Transverse colon (tissue), 3 donors: ENCODE results near the gene LRP11.

Experiments
- POLR2A ChIP-seq: fragments of 450-650 bp; IDR thresholded peaks from one replicate; pipeline ENCODE4 v1.6.1; 2016; ENCODE audit warnings: antibody characterized with exemption, mild to moderate bottlenecking, moderate library complexity
- TF ChIP-seq, protein P1 (sequence below), 5 experiments: fragments of 200-600 bp in 3 of 5; fragments of 450-650 bp in 2 of 5; sonication (generic) in 3 of 5; IDR thresholded peaks; 1 replicate in 2 of 5; 2 replicates in 3 of 5; pipeline ENCODE4 v1.5.1; 2016 to 2017; ENCODE audit warnings: antibody characterized with exemption in 5 of 5, inconsistent platforms in 3 of 5, mild to moderate bottlenecking in 2 of 5, moderate library complexity in 1 of 5

DNA sequence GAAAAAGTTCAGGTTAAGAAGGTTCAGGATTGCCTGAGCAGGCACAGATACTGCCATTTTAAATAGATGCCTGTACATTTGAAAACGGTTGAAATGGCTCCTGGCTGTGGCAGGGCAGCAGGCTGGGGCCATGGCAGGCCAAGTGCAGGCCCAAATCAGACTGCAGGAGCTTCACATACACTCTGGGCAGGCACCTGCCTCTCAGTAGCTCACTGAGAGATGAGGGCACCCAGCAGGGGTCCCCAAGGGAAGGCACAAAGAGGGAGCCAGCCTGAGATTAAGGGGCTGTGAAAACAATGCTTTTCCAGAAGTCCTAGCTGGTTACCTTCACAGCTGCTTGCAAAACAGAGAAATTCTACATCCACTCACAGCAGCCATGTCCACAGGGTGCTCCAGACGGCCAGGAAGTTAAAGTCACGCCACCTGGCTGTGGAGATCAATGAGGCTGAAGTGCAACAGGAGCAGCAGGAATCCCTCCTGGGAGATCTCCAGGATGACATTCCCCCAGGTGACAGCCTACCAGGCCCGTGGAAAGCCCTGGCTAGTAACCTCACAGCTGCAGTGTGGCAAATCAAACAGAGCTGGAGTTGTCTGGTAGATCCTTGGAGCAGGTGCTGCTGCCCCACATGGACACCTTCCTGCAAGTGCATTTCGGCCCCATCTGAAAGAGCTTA, 39.9 kb upstream of the LRP11 start:
- TF ChIP-seq, protein P1, sequence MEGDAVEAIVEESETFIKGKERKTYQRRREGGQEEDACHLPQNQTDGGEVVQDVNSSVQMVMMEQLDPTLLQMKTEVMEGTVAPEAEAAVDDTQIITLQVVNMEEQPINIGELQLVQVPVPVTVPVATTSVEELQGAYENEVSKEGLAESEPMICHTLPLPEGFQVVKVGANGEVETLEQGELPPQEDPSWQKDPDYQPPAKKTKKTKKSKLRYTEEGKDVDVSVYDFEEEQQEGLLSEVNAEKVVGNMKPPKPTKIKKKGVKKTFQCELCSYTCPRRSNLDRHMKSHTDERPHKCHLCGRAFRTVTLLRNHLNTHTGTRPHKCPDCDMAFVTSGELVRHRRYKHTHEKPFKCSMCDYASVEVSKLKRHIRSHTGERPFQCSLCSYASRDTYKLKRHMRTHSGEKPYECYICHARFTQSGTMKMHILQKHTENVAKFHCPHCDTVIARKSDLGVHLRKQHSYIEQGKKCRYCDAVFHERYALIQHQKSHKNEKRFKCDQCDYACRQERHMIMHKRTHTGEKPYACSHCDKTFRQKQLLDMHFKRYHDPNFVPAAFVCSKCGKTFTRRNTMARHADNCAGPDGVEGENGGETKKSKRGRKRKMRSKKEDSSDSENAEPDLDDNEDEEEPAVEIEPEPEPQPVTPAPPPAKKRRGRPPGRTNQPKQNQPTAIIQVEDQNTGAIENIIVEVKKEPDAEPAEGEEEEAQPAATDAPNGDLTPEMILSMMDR (IDR thresholded peaks at IDR 0.05): no peak
- no peak for TF ChIP-seq POLR2A
